Hematopoietic multipotent progenitor cell (in vitro differentiated cells): Measurements from ENCODE around the gene ZFP37. TPM values are rescaled to one million over a fixed set of nuclear protein-coding genes. Genes with fewer than 3 reads are reported as not detected.

ENCODE experiments used
- total RNA-seq: library from RNA; depleted of rRNA; stranded (reverse); fragments of >200 nt; gene quantifications from one replicate; pipeline ENCODE4 v1.2.3, GENCODE V29; 2012

The ZFP37 gene
- total RNA-seq, 1 donor, result 0.27 TPM

Other genes starting within 250 kb of the ZFP37 start
- under 0.01 TPM for gene SLC46A2, start 165.8 kb downstream of the ZFP37 start, total RNA-seq
- gene ZNF883, start 44.5 kb downstream of the ZFP37 start, total RNA-seq, result 1.1 TPM
- gene SLC31A2, start 94.3 kb upstream of the ZFP37 start, total RNA-seq, result 15.1 TPM
- 17.8 TPM for gene FKBP15, start 164.6 kb upstream of the ZFP37 start, total RNA-seq
- 5.4 TPM for gene SLC31A1, start 164.8 kb upstream of the ZFP37 start, total RNA-seq
- gene CDC26, start 218.8 kb upstream of the ZFP37 start, total RNA-seq, result 8.1 TPM
- 20.5 TPM for gene PRPF4, start 218.9 kb upstream of the ZFP37 start, total RNA-seq
- gene RNF183, start 246.7 kb upstream of the ZFP37 start, total RNA-seq, result under 0.01 TPM